Panc1 (cell line): Measurements from ENCODE around the gene HES6.

Experiments
- POLR2AphosphoS5 ChIP-seq: IDR thresholded peaks from 2 replicates; pipeline ENCODE4 v1.6.1; 2012; ENCODE audit warnings: mild to moderate bottlenecking, low read depth, low read length, moderate library complexity
- SIN3A ChIP-seq: IDR thresholded peaks from 2 replicates; pipeline ENCODE4 v1.6.1; 2012; ENCODE audit warnings: low read depth, mild to moderate bottlenecking, low read length, moderate library complexity, borderline replicate concordance; ENCODE audit not compliant: insufficient read depth
- TCF7L2 ChIP-seq: IDR thresholded peaks from 2 replicates; pipeline ENCODE4 v1.6.1; 2011; ENCODE audit warnings: mild to moderate bottlenecking, low read depth, low read length, inconsistent platforms
- TF ChIP-seq, protein P1 (sequence below), 2 experiments: IDR thresholded peaks; 2 replicates each; pipeline ENCODE4 v1.6.1; 2011 to 2012; ENCODE audit warnings: low read depth in 2 of 2, control low read depth in 1 of 2, low read length in 1 of 2, mild to moderate bottlenecking in 1 of 2, moderate library complexity in 1 of 2; ENCODE audit not compliant: insufficient read depth in 1 of 2
- TF ChIP-seq, protein P2 (sequence below): fragments of 450-650 bp; IDR thresholded peaks from 2 replicates; pipeline ENCODE4 v1.5.1; 2017; ENCODE audit warnings: mild to moderate bottlenecking

DNA sequence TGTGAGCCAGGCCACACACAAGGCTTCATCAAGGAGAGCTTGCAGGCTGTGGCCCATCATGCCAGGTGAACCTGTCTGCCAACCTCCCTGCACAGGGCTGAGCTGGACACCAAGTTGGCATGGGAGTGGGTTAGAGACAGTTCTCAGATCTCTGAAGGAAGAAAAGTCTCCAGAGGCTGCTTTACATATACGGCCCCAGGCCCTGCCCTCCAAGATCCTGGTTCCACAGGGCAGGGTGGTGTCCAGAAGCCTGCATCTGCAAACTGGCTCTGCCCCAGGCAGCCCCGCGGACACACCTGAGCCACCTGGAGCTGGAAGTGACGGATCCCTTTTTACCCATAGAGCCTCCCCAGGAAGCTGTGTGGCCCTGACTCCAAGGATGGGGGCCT lies 24.2 kb upstream of the HES6 start:
- TF ChIP-seq, protein P1, sequence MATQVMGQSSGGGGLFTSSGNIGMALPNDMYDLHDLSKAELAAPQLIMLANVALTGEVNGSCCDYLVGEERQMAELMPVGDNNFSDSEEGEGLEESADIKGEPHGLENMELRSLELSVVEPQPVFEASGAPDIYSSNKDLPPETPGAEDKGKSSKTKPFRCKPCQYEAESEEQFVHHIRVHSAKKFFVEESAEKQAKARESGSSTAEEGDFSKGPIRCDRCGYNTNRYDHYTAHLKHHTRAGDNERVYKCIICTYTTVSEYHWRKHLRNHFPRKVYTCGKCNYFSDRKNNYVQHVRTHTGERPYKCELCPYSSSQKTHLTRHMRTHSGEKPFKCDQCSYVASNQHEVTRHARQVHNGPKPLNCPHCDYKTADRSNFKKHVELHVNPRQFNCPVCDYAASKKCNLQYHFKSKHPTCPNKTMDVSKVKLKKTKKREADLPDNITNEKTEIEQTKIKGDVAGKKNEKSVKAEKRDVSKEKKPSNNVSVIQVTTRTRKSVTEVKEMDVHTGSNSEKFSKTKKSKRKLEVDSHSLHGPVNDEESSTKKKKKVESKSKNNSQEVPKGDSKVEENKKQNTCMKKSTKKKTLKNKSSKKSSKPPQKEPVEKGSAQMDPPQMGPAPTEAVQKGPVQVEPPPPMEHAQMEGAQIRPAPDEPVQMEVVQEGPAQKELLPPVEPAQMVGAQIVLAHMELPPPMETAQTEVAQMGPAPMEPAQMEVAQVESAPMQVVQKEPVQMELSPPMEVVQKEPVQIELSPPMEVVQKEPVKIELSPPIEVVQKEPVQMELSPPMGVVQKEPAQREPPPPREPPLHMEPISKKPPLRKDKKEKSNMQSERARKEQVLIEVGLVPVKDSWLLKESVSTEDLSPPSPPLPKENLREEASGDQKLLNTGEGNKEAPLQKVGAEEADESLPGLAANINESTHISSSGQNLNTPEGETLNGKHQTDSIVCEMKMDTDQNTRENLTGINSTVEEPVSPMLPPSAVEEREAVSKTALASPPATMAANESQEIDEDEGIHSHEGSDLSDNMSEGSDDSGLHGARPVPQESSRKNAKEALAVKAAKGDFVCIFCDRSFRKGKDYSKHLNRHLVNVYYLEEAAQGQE (IDR thresholded peaks at IDR 0.05; ENCODE audit: insufficient read depth in 1 of 2, low read depth in 2 of 2, low read length in 1 of 2), result no peak
- TF ChIP-seq, protein P2, sequence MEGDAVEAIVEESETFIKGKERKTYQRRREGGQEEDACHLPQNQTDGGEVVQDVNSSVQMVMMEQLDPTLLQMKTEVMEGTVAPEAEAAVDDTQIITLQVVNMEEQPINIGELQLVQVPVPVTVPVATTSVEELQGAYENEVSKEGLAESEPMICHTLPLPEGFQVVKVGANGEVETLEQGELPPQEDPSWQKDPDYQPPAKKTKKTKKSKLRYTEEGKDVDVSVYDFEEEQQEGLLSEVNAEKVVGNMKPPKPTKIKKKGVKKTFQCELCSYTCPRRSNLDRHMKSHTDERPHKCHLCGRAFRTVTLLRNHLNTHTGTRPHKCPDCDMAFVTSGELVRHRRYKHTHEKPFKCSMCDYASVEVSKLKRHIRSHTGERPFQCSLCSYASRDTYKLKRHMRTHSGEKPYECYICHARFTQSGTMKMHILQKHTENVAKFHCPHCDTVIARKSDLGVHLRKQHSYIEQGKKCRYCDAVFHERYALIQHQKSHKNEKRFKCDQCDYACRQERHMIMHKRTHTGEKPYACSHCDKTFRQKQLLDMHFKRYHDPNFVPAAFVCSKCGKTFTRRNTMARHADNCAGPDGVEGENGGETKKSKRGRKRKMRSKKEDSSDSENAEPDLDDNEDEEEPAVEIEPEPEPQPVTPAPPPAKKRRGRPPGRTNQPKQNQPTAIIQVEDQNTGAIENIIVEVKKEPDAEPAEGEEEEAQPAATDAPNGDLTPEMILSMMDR, result no peak
- TF ChIP-seq SIN3A (no peak), POLR2AphosphoS5 (no peak), TCF7L2 (no peak)
